NCI-H2196 (cell line): ENCODE results near the gene RABIF.

ENCODE experiments used
- DNase-seq: peaks from one replicate; lab custom pipeline; 2025; ENCODE audit not compliant: unreplicated experiment; lab: John Stamatoyannopoulos, UW

Gene RABIF

GRCh38 chr1:202879128-202879527 lies 9.8 kb downstream of the RABIF start:
- no peak for DNase-seq

GRCh38 chr1:202873026-202873425 lies 15.9 kb downstream of the RABIF start:
- DNase-seq, result no peak

- no peak for DNase-seq
Measured at GRCh38 chr1:202871367-202871766, 17.6 kb downstream of the RABIF start.

GRCh38 chr1:202862679-202863560 lies 26.0 kb downstream of the RABIF start:
- DNase-seq, result no peak

- peak; percentile 93 for DNase-seq
Measured at GRCh38 chr1:202861420-202862132, 27.4 kb downstream of the RABIF start.

GRCh38 chr1:202860744-202861419 lies 28.1 kb downstream of the RABIF start:
- peak; percentile 85 for DNase-seq

- no peak for DNase-seq
Measured at GRCh38 chr1:202858789-202859414, 30.0 kb downstream of the RABIF start.

- no peak for DNase-seq
Measured at GRCh38 chr1:202858331-202858730, 30.6 kb downstream of the RABIF start.

- DNase-seq, result no peak
Measured at GRCh38 chr1:202857136-202857610, 31.8 kb downstream of the RABIF start.

- no peak for DNase-seq
Measured at GRCh38 chr1:202856014-202856413, 32.9 kb downstream of the RABIF start.

GRCh38 chr1:202854787-202855186 lies 34.2 kb downstream of the RABIF start:
- DNase-seq, result no peak

- peak; percentile 40 for DNase-seq
Measured at GRCh38 chr1:202852163-202852904, 36.6 kb downstream of the RABIF start.

GRCh38 chr1:202850593-202851362 lies 38.2 kb downstream of the RABIF start:
- no peak for DNase-seq

GRCh38 chr1:202848191-202848542 lies 40.8 kb downstream of the RABIF start:
- no peak for DNase-seq

- no peak for DNase-seq
Measured at GRCh38 chr1:202844935-202845334, 44.0 kb downstream of the RABIF start.

GRCh38 chr1:202844259-202844658 lies 44.7 kb downstream of the RABIF start:
- no peak for DNase-seq

GRCh38 chr1:202843081-202843480 lies 45.9 kb downstream of the RABIF start:
- no peak for DNase-seq

- DNase-seq, result no peak
Measured at GRCh38 chr1:202837746-202838262, 51.1 kb downstream of the RABIF start.

GRCh38 chr1:202836623-202837403 lies 52.1 kb downstream of the RABIF start:
- DNase-seq, result no peak
